ENCODE results near the gene MATN4.

The MATN4 gene

DNA sequence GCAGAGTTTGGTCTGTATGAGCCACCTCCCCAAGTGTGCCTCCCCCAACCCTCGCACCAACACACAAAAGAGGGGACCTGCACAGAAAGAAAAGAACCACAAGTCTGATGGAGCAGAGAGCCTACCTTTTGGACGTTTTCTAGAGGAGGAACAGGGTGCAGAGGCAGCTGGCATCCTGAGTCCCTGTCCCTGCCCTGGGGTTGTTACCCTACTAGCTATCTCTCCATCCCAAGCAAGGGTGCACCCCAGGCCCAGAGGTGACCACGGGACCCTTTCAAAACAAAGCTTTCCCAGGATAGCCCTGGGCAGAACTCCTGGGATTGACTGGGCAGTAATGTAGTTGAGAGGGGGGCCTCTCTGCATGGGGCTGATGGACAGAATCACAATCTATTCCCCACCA lies 9.7 kb upstream of the MATN4 start:
- Histone ChIP-seq H3K9me3 (replicated peaks in 1 of 2; ENCODE audit: control insufficient read depth in 2 of 2, insufficient read depth in 1 of 2, low read depth in 1 of 2, low read length in 2 of 2) (peaks cover 0 to 3% of the 10 kb centered on the region in 2 donors), H3K14ac (ENCODE audit: low read length) (no peak overlapping the region), H2AK5ac (ENCODE audit: low read depth, low read length) (no peak overlapping the region), H3K4me3 (ENCODE audit: low read length in 2 of 2) (no peak overlapping the region), H3K4me1 (ENCODE audit: control insufficient read depth in 2 of 2, insufficient read depth in 1 of 2, low read depth in 1 of 2, low read length in 2 of 2) (no peaks in the 10 kb centered on the region), H3K4me2 (ENCODE audit: insufficient read depth, low read length, poor library complexity, severe bottlenecking) (no peak overlapping the region), H3K18ac (ENCODE audit: low read length) (no peak overlapping the region), H4K91ac (ENCODE audit: low read depth, low read length, poor library complexity) (no peak overlapping the region), H3K23ac (ENCODE audit: low read depth, low read length, poor library complexity) (no peak overlapping the region), H2BK12ac (ENCODE audit: low read length) (peak overlapping the region; percentile 46), H2BK120ac (ENCODE audit: low read depth, low read length) (no peak overlapping the region), H3K36me3 (replicated peaks in 1 of 2; ENCODE audit: control insufficient read depth in 2 of 2, insufficient read depth in 2 of 2, low read length in 2 of 2) (no peaks in the 10 kb centered on the region), H3K27ac (replicated peaks; ENCODE audit: low read length) (no peak overlapping the region), H3K4ac (ENCODE audit: low read length) (no peak overlapping the region), H4K8ac (ENCODE audit: low read depth, low read length) (no peak overlapping the region), H2BK15ac (ENCODE audit: low read length) (peak overlapping the region; percentile 58), H2AFZ (ENCODE audit: low read length) (no peak overlapping the region), H3K9ac (ENCODE audit: low read depth, low read length, poor library complexity) (no peak overlapping the region), H2BK5ac (ENCODE audit: low read length) (no peak overlapping the region), H3K79me1 (ENCODE audit: low read depth, low read length) (no peaks in the 10 kb centered on the region), H3K27me3 (ENCODE audit: control insufficient read depth in 3 of 3, insufficient read depth in 3 of 3, low read depth in 1 of 3, low read length in 3 of 3) (peaks cover 0 to 12% (median 5%) of the 10 kb centered on the region in 3 experiments)
- no CpG with 5 or more reads among the region's 3 CpGs for WGBS, 2 donors (ENCODE audit: extremely low coverage in 2 of 2, insufficient read length in 2 of 2, insufficient replicate concordance in 1 of 2)
- DNase-seq (ENCODE audit: low spot score) = no peak

DNA sequence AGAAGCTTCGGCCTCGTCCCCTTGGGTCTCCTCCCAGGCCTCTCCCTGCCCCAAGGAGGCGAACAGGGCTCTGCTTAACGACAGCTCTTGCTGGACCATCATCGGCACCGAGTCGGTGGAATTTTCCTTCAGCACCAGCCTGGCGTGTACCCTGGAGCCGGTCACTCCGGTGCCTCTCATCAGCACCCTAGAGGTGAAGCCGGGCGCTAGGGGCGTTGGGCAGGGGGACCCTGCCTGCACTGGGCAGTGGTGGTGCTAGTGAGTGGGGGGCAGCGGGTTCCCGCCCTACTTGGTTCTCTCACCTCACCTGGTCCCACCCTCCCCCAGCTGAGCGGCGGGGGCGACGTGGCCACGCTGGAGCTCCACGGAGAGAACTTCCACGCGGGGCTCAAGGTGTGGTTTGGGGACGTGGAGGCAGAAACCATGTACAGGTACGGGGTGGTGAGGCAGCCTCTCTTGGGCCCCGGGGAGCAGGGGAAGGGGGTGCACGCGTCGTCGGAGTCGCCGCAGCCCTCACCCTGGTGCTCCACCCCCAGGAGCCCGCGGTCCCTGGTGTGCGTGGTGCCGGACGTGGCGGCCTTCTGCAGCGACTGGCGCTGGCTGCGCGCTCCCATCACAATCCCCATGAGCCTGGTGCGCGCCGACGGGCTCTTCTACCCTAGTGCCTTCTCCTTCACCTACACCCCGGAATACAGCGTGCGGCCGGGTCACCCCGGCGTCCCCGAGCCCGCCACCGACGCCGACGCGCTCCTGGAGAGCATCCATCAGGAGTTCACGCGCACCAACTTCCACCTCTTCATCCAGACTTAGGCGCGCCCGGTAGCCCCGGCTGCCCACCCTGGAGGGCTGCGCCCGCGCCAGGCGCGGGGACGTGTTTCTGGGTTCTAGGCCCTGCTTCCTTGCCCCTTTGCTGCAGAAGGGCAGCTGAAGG lies 8.3 kb upstream of the MATN4 start:
- H2AK5ac ChIP-seq (ENCODE audit: low read depth, low read length) = peak overlapping the region; percentile 15
- peaks cover 0 to 17% (median 12%) of the 10 kb centered on the region in 3 experiments for H3K27me3 ChIP-seq (ENCODE audit: control insufficient read depth in 3 of 3, insufficient read depth in 3 of 3, low read depth in 1 of 3, low read length in 3 of 3)
- H3K18ac ChIP-seq (ENCODE audit: low read length) = no peak overlapping the region
- no peak overlapping the region for H3K9ac ChIP-seq (ENCODE audit: low read depth, low read length, poor library complexity)
- H3K4me3 ChIP-seq (ENCODE audit: low read length in 2 of 2) = peak overlapping the region in 1 of 2 donors; percentile 13
- peaks cover 0 to 5% of the 10 kb centered on the region in 2 donors for H3K4me1 ChIP-seq (ENCODE audit: control insufficient read depth in 2 of 2, insufficient read depth in 1 of 2, low read depth in 1 of 2, low read length in 2 of 2)
- peak overlapping the region; percentile 82 for H3K14ac ChIP-seq (ENCODE audit: low read length)
- peaks cover 0 to 3% of the 10 kb centered on the region in 2 donors for H3K9me3 ChIP-seq (replicated peaks in 1 of 2; ENCODE audit: control insufficient read depth in 2 of 2, insufficient read depth in 1 of 2, low read depth in 1 of 2, low read length in 2 of 2)
- no peak overlapping the region for H2BK5ac ChIP-seq (ENCODE audit: low read length)
- H3K4ac ChIP-seq (ENCODE audit: low read length) = no peak overlapping the region
- H2BK120ac ChIP-seq (ENCODE audit: low read depth, low read length) = no peak overlapping the region
- whole genome bisulfite sequencing, 2 donors (ENCODE audit: extremely low coverage in 2 of 2, insufficient read length in 2 of 2, insufficient replicate concordance in 1 of 2) = no CpG with 5 or more reads among the region's 71 CpGs
- peak overlapping the region; percentile 41 for H2BK12ac ChIP-seq (ENCODE audit: low read length)
- H3K4me2 ChIP-seq (ENCODE audit: insufficient read depth, low read length, poor library complexity, severe bottlenecking) = no peak overlapping the region
- peak overlapping the region; percentile 7 for H2BK15ac ChIP-seq (ENCODE audit: low read length)
- H3K23ac ChIP-seq (ENCODE audit: low read depth, low read length, poor library complexity) = peak overlapping the region; percentile 65
- H3K27ac ChIP-seq (replicated peaks; ENCODE audit: low read length) = no peak overlapping the region
- no peak overlapping the region for H4K8ac ChIP-seq (ENCODE audit: low read depth, low read length)
- no peak overlapping the region for H2AFZ ChIP-seq (ENCODE audit: low read length)
- no peaks in the 10 kb centered on the region for H3K79me1 ChIP-seq (ENCODE audit: low read depth, low read length)
- H4K91ac ChIP-seq (ENCODE audit: low read depth, low read length, poor library complexity) = no peak overlapping the region
- no peak for DNase-seq (ENCODE audit: low spot score)
- no peaks in the 10 kb centered on the region for H3K36me3 ChIP-seq (replicated peaks in 1 of 2; ENCODE audit: control insufficient read depth in 2 of 2, insufficient read depth in 2 of 2, low read length in 2 of 2)

DNA sequence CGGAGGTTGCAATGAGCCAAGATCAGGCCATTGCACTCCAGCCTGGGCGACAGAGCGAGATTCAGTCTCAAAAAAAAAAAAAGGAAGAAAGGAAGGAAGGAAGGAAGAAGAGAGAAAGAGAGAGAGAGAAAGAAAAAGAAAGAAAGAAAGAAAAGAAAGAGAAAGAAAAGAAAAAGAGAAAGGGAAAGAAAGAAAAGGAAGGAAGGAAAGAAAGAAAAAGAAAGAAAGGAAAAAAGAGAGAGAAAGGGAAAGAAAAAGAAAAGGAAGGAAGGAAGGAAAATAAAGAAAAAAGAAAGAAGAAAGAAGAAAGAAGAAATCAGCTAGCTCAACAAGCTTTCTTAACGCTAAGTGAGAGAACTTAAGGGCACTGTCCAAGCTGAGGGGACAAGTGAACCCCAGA lies 7.6 kb upstream of the MATN4 start:
- no peak overlapping the region for H3K27ac ChIP-seq (replicated peaks; ENCODE audit: low read length)
- no peaks in the 10 kb centered on the region for H3K79me1 ChIP-seq (ENCODE audit: low read depth, low read length)
- H3K9me3 ChIP-seq (replicated peaks in 1 of 2; ENCODE audit: control insufficient read depth in 2 of 2, insufficient read depth in 1 of 2, low read depth in 1 of 2, low read length in 2 of 2) = peaks cover 0 to 3% of the 10 kb centered on the region in 2 donors
- no peak overlapping the region for H3K4me3 ChIP-seq (ENCODE audit: low read length in 2 of 2)
- no peak overlapping the region for H2AK5ac ChIP-seq (ENCODE audit: low read depth, low read length)
- no peak overlapping the region for H4K91ac ChIP-seq (ENCODE audit: low read depth, low read length, poor library complexity)
- H3K4ac ChIP-seq (ENCODE audit: low read length) = no peak overlapping the region
- DNase-seq (ENCODE audit: low spot score) = no peak
- no peak overlapping the region for H4K8ac ChIP-seq (ENCODE audit: low read depth, low read length)
- H3K27me3 ChIP-seq (ENCODE audit: control insufficient read depth in 3 of 3, insufficient read depth in 3 of 3, low read depth in 1 of 3, low read length in 3 of 3) = peaks cover 0 to 22% (median 12%) of the 10 kb centered on the region in 3 experiments
- H3K36me3 ChIP-seq (replicated peaks in 1 of 2; ENCODE audit: control insufficient read depth in 2 of 2, insufficient read depth in 2 of 2, low read length in 2 of 2) = no peaks in the 10 kb centered on the region
- no peak overlapping the region for H2BK120ac ChIP-seq (ENCODE audit: low read depth, low read length)
- no peak overlapping the region for H3K14ac ChIP-seq (ENCODE audit: low read length)
- no peak overlapping the region for H3K18ac ChIP-seq (ENCODE audit: low read length)
- no CpG with 5 or more reads among the region's 4 CpGs for WGBS, 2 donors (ENCODE audit: extremely low coverage in 2 of 2, insufficient read length in 2 of 2, insufficient replicate concordance in 1 of 2)
- H2BK5ac ChIP-seq (ENCODE audit: low read length) = no peak overlapping the region
- no peak overlapping the region for H2BK15ac ChIP-seq (ENCODE audit: low read length)
- H3K4me1 ChIP-seq (ENCODE audit: control insufficient read depth in 2 of 2, insufficient read depth in 1 of 2, low read depth in 1 of 2, low read length in 2 of 2) = peaks cover 0 to 5% of the 10 kb centered on the region in 2 donors
- H2AFZ ChIP-seq (ENCODE audit: low read length) = no peak overlapping the region
- H3K4me2 ChIP-seq (ENCODE audit: insufficient read depth, low read length, poor library complexity, severe bottlenecking) = no peak overlapping the region
- H3K23ac ChIP-seq (ENCODE audit: low read depth, low read length, poor library complexity) = peak overlapping the region; percentile 65
- H3K9ac ChIP-seq (ENCODE audit: low read depth, low read length, poor library complexity) = no peak overlapping the region
- H2BK12ac ChIP-seq (ENCODE audit: low read length) = no peak overlapping the region

DNA sequence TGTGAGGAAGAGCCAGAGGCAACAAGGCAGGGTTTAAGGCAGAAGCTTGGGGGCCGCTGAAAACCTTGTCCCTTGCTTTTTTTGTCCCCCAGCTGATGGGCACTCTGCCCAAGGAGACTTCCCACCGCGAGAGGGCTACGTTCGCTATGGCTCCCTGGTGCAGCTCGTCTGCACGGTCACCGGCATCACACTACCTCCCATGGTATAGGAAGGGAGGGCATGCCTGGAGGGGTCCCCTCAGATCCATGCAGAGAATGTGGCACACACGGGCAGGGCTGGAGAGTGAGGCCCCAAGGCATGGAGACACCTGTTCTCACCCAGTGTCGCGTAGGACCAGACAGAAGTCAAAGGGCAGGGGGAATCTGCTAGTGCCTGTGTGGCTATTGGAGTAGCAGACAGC lies 5.8 kb upstream of the MATN4 start:
- no CpG with 5 or more reads among the region's 11 CpGs for WGBS, 2 donors (ENCODE audit: extremely low coverage in 2 of 2, insufficient read length in 2 of 2, insufficient replicate concordance in 1 of 2)
- Histone ChIP-seq H3K79me1 (ENCODE audit: low read depth, low read length) (no peaks in the 10 kb centered on the region), H3K4me3 (ENCODE audit: low read length in 2 of 2) (no peak overlapping the region), H2BK5ac (ENCODE audit: low read length) (no peak overlapping the region), H3K27me3 (ENCODE audit: control insufficient read depth in 3 of 3, insufficient read depth in 3 of 3, low read depth in 1 of 3, low read length in 3 of 3) (peaks cover 0 to 23% (median 22%) of the 10 kb centered on the region in 3 experiments), H4K8ac (ENCODE audit: low read depth, low read length) (no peak overlapping the region), H3K4ac (ENCODE audit: low read length) (no peak overlapping the region), H2BK15ac (ENCODE audit: low read length) (no peak overlapping the region), H2AFZ (ENCODE audit: low read length) (no peak overlapping the region), H3K14ac (ENCODE audit: low read length) (no peak overlapping the region), H3K27ac (replicated peaks; ENCODE audit: low read length) (no peak overlapping the region), H2AK5ac (ENCODE audit: low read depth, low read length) (no peak overlapping the region), H3K23ac (ENCODE audit: low read depth, low read length, poor library complexity) (peak overlapping the region; percentile 73), H2BK12ac (ENCODE audit: low read length) (peak overlapping the region; percentile 41), H3K9ac (ENCODE audit: low read depth, low read length, poor library complexity) (no peak overlapping the region), H3K18ac (ENCODE audit: low read length) (peak overlapping the region; percentile 38), H3K36me3 (replicated peaks in 1 of 2; ENCODE audit: control insufficient read depth in 2 of 2, insufficient read depth in 2 of 2, low read length in 2 of 2) (no peaks in the 10 kb centered on the region), H3K4me2 (ENCODE audit: insufficient read depth, low read length, poor library complexity, severe bottlenecking) (no peak overlapping the region), H4K91ac (ENCODE audit: low read depth, low read length, poor library complexity) (no peak overlapping the region), H2BK120ac (ENCODE audit: low read depth, low read length) (no peak overlapping the region), H3K4me1 (ENCODE audit: control insufficient read depth in 2 of 2, insufficient read depth in 1 of 2, low read depth in 1 of 2, low read length in 2 of 2) (peaks cover 0 to 5% of the 10 kb centered on the region in 2 donors), H3K9me3 (replicated peaks in 1 of 2; ENCODE audit: control insufficient read depth in 2 of 2, insufficient read depth in 1 of 2, low read depth in 1 of 2, low read length in 2 of 2) (peaks cover 0 to 3% of the 10 kb centered on the region in 2 donors)
- no peak for DNase-seq (ENCODE audit: low spot score)
